GM18507 (cell line): ENCODE measurements around the gene ATF3.

Experiments
- DNase-seq: peaks from one replicate; pipeline ENCODE4 v3.0.0; 2011; ENCODE audit warnings: low read depth; ENCODE audit not compliant: insufficient read length; ENCODE audit errors: extremely low spot score
- FAIRE-seq: peaks from 2 replicates; lab custom pipeline; 2011; peaks lifted over from hg19 to GRCh38; lab: Jason Lieb, UNC

The ATF3 gene

GRCh38 chr1:212585210-212585609 lies 23.4 kb upstream of the ATF3 start:
- no peak for DNase-seq

GRCh38 chr1:212586206-212587015 lies 22.1 kb upstream of the ATF3 start:
- FAIRE-seq (peak; percentile 76), DNase-seq (no peak)

More at GRCh38 chr1:212585210-212585609, 23.4 kb upstream of the ATF3 start:
- FAIRE-seq = no peak

GRCh38 chr1:212587016-212587887 lies 21.3 kb upstream of the ATF3 start:
- no peak for FAIRE-seq
- DNase-seq = no peak

- FAIRE-seq (no peak), DNase-seq (no peak)
Measured at GRCh38 chr1:212587888-212588510, 20.6 kb upstream of the ATF3 start.

- FAIRE-seq (no peak), DNase-seq (no peak)
Measured at GRCh38 chr1:212589446-212589845, 19.1 kb upstream of the ATF3 start.

GRCh38 chr1:212591922-212592321 lies 16.6 kb upstream of the ATF3 start:
- FAIRE-seq (peak; percentile 75), DNase-seq (no peak)

GRCh38 chr1:212593821-212594251 lies 14.7 kb upstream of the ATF3 start:
- no peak for FAIRE-seq

GRCh38 chr1:212594640-212595039 lies 13.9 kb upstream of the ATF3 start:
- DNase-seq = no peak
- FAIRE-seq = no peak

More at GRCh38 chr1:212593821-212594251, 14.7 kb upstream of the ATF3 start:
- no peak for DNase-seq

- no peak for DNase-seq
- FAIRE-seq = no peak
Measured at GRCh38 chr1:212595229-212595628, 13.3 kb upstream of the ATF3 start.

- DNase-seq (no peak), FAIRE-seq (peak; percentile 98)
Measured at GRCh38 chr1:212595787-212596714, 12.5 kb upstream of the ATF3 start.

GRCh38 chr1:212596798-212597197 lies 11.8 kb upstream of the ATF3 start:
- no peak for DNase-seq
- FAIRE-seq = no peak

- no peak for FAIRE-seq
- no peak for DNase-seq
Measured at GRCh38 chr1:212597487-212597886, 11.1 kb upstream of the ATF3 start.

GRCh38 chr1:212600071-212600915 lies 8.3 kb upstream of the ATF3 start:
- FAIRE-seq = no peak
- no peak for DNase-seq

- FAIRE-seq = no peak
- DNase-seq = no peak
Measured at GRCh38 chr1:212600980-212601379, 7.6 kb upstream of the ATF3 start.

GRCh38 chr1:212601524-212601923 lies 7.0 kb upstream of the ATF3 start:
- FAIRE-seq = no peak
- no peak for DNase-seq

- FAIRE-seq = no peak
Measured at GRCh38 chr1:212605441-212606394, 2.8 kb upstream of the ATF3 start.

More at GRCh38 chr1:212605441-212606394, 2.8 kb upstream of the ATF3 start:
- DNase-seq = no peak
